ENCODE data around the gene ROR2. TPM values are rescaled to one million over a fixed set of nuclear protein-coding genes. Genes with fewer than 3 reads are reported as not detected.
"Not testable (repeated sequence)": the region's sequence is repeated elsewhere in the genome, so short reads cannot be mapped to it uniquely, and the experiment has no call there.

ROR2 gene
- polyA plus RNA-seq, 6 donors from 2014 or later: 0.05 TPM; not detected in 5

DNA sequence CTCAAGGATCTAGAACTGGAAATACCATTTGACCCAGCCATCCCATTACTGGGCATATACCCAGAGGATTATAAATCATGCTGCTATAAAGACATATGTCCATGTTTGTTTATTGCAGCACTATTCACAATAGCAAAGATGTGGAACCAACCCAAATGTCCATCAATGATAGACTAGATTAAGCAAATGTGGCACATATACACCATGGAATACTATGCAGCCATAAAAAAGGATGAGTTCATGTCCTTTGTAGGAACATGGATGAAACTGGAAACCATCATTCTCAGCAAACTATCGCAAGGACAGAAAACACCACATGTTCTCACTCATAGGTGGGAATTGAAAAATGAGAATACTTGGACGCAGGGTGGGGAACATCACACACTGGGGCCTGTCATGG is 336.0 kb downstream of the ROR2 start:
- not testable (repeated sequence) for DNase-seq; ATAC-seq (ENCODE audit: low read depth in 2 of 2); H3K4me3 Mint-ChIP-seq; H3K36me3 Mint-ChIP-seq; H3K4me1 Mint-ChIP-seq; H3K27ac Mint-ChIP-seq
- Mint-ChIP-seq H3K9me3 (peaks cover 4 to 10% (median 6%) of the 10 kb centered on the region in 7 donors), H3K27me3 (peaks cover 7 to 14% (median 11%) of the 10 kb centered on the region in 3 donors)

DNA sequence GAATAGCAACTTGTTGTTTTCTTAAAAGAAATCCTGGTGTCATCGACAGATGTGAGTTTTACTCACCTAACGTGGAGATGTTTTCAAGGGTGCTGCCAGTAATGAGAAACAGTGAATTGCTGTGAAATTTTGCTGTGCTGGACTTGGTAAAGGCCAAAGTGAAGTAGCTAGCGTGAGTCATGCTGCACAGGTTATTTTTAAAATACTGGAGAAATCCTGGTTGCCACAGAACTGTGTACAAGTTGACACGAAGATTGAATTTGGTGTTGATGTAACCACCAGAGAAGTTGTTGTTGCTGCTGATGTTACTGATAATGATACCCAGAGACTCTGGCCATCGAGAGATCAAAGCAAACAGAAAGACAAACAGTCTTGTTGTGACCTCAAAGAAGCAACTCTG is 338.4 kb downstream of the ROR2 start:
- Mint-ChIP-seq H3K9me3 (peaks cover 0 to 6% (median 0%) of the 10 kb centered on the region in 7 donors), H3K36me3 (no peaks in the 10 kb centered on the region), H3K4me1 (no peaks in the 10 kb centered on the region), H3K4me3 (no peak overlapping the region), H3K27ac (no peak overlapping the region), H3K27me3 (peaks cover 11 to 13% (median 12%) of the 10 kb centered on the region in 3 donors)
- ATAC-seq (ENCODE audit: low read depth in 2 of 2) (no peak), DNase-seq (no peak)

GRCh38 chr9:91606255-91606995 is 343.6 kb downstream of the ROR2 start:
- ATAC-seq (ENCODE audit: low read depth in 2 of 2): no peak
- no peak overlapping the region for H3K27ac Mint-ChIP-seq
- H3K36me3 Mint-ChIP-seq: no peaks in the 10 kb centered on the region
- no peaks in the 10 kb centered on the region for H3K4me1 Mint-ChIP-seq
- H3K9me3 Mint-ChIP-seq: peaks cover 0 to 2% (median 0%) of the 10 kb centered on the region in 7 donors
- H3K4me3 Mint-ChIP-seq: no peak overlapping the region
- H3K27me3 Mint-ChIP-seq: peaks cover 45 to 53% (median 49%) of the 10 kb centered on the region in 3 donors
- no peak for DNase-seq

GRCh38 chr9:91604451-91605179 is 345.4 kb downstream of the ROR2 start:
- H3K27me3 Mint-ChIP-seq: peaks cover 47 to 63% (median 60%) of the 10 kb centered on the region in 3 donors
- ATAC-seq (ENCODE audit: low read depth in 2 of 2): no peak
- H3K4me1 Mint-ChIP-seq: no peaks in the 10 kb centered on the region
- H3K9me3 Mint-ChIP-seq: peaks cover 0 to 2% (median 0%) of the 10 kb centered on the region in 7 donors
- no peak for DNase-seq
- H3K36me3 Mint-ChIP-seq: no peaks in the 10 kb centered on the region
- no peak overlapping the region for H3K4me3 Mint-ChIP-seq
- H3K27ac Mint-ChIP-seq: no peak overlapping the region

DNA sequence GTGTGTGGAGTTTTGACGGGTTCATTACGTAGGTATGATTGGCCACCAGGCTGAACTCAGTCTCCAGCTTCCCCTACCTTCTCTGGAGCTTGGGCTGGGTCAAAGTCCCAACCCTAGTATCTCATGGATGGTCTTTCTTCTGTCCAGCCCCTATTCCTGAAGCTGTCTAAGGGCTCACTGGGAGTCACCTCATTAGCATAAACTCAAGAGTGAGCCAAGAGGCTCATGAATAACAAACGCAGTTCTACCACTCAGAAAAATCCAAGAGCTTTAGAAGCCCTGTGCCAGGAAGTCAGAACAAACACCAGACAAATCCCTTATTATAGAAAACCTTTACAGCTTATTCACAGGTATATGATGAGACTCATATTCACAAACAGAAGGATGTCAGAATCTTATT is 346.1 kb downstream of the ROR2 start:
- H3K4me1 Mint-ChIP-seq: no peaks in the 10 kb centered on the region
- no peak overlapping the region for H3K27ac Mint-ChIP-seq
- peaks cover 47 to 63% (median 60%) of the 10 kb centered on the region in 3 donors for H3K27me3 Mint-ChIP-seq
- DNase-seq (no peak), ATAC-seq (ENCODE audit: low read depth in 2 of 2) (no peak)
- H3K9me3 Mint-ChIP-seq: peaks cover 0 to 2% (median 0%) of the 10 kb centered on the region in 7 donors
- no peak overlapping the region for H3K4me3 Mint-ChIP-seq
- no peaks in the 10 kb centered on the region for H3K36me3 Mint-ChIP-seq

DNA sequence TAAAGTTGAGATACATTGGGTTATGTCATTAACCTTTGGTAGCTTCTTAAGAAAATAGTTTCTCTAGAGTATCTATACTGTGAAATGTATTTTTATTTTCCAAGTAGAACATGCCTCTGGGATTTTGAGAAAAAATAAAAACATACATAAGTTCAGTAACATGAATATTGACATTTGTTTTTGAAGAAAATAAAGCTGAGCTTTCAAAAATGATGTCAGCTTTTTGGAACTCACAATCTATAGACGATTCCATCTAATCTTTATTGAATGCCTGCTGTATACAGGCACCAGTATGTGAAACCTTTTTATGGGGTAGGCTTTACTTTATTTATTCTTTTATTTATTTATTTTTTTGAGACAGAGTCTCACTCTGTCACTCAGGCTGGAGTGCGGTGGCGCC is 350.5 kb downstream of the ROR2 start:
- Mint-ChIP-seq H3K4me3 (no peak overlapping the region), H3K27me3 (peaks cover 34 to 44% (median 43%) of the 10 kb centered on the region in 3 donors), H3K9me3 (peaks cover 0 to 2% (median 0%) of the 10 kb centered on the region in 7 donors), H3K4me1 (no peaks in the 10 kb centered on the region), H3K36me3 (no peaks in the 10 kb centered on the region), H3K27ac (no peak overlapping the region)
- ATAC-seq (ENCODE audit: low read depth in 2 of 2) (no peak), DNase-seq (no peak)

- no peak for ATAC-seq (ENCODE audit: low read depth in 2 of 2)
- no peak for DNase-seq
- no peak overlapping the region for H3K4me3 Mint-ChIP-seq
- H3K4me1 Mint-ChIP-seq: no peaks in the 10 kb centered on the region
- no peak overlapping the region for H3K27ac Mint-ChIP-seq
- H3K36me3 Mint-ChIP-seq: no peaks in the 10 kb centered on the region
- H3K9me3 Mint-ChIP-seq: peaks cover 0 to 2% (median 0%) of the 10 kb centered on the region in 7 donors
- peaks cover 11 to 27% (median 17%) of the 10 kb centered on the region in 3 donors for H3K27me3 Mint-ChIP-seq
Measured at GRCh38 chr9:91591627-91592026, 358.4 kb downstream of the ROR2 start.

DNA sequence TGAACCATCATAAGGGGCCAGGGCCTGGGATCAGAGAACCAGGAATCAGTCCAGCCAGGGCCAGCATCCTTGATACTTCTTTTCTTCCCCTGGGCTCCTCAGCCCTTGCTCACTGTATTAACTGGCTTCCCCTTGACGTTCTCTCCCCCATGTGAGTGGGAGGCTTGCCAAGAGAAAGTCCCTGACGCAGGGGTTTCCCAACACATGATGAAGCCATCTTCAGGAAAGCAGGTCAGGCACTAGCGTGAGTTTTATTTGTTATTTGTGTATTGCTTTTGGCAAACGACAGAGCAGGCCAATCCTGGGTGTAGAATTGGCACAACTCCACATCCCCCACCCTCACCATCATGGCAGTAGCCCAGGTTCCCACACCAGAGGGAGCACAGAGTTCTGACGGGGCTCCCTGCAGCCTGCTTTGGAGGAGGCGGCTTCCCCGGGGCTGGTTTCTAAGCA is 360.9 kb downstream of the ROR2 start:
- ATAC-seq (ENCODE audit: low read depth in 2 of 2) (no peak), DNase-seq (no peak)
- H3K27ac Mint-ChIP-seq: no peak overlapping the region
- peaks cover 0 to 17% (median 12%) of the 10 kb centered on the region in 3 donors for H3K27me3 Mint-ChIP-seq
- H3K36me3 Mint-ChIP-seq: no peaks in the 10 kb centered on the region
- H3K4me3 Mint-ChIP-seq: no peak overlapping the region
- peaks cover 0 to 2% (median 0%) of the 10 kb centered on the region in 7 donors for H3K9me3 Mint-ChIP-seq
- H3K4me1 Mint-ChIP-seq: no peaks in the 10 kb centered on the region

- peaks cover 8 to 11% (median 8%) of the 10 kb centered on the region in 3 donors for H3K27me3 Mint-ChIP-seq
- ATAC-seq (ENCODE audit: low read depth in 2 of 2) (no peak), DNase-seq (no peak)
- no peaks in the 10 kb centered on the region for H3K4me1 Mint-ChIP-seq
- no peaks in the 10 kb centered on the region for H3K36me3 Mint-ChIP-seq
- H3K9me3 Mint-ChIP-seq: peaks cover 0 to 2% (median 0%) of the 10 kb centered on the region in 7 donors
- H3K27ac Mint-ChIP-seq: no peak overlapping the region
- no peak overlapping the region for H3K4me3 Mint-ChIP-seq
Measured at GRCh38 chr9:91586282-91586681, 363.7 kb downstream of the ROR2 start.

DNA sequence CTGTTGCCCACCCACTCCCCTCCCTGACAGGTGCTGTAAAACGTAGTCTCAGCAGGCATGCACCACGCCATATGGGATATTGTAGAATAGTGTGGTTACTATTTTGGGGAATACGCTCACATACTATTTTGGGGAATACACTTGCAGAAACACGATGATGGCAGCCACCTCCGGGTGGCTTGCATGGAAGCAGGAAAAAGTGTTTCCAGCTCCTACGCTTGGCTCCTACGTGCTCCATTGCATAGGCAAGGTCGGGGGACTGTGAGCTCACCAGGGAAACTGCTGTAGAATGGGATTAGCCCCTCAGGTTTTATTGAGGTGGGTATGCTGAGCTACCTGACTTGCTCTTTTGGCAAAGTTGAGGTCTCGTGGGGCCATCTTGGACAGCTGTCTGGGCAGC is 366.1 kb downstream of the ROR2 start:
- no peak for ATAC-seq (ENCODE audit: low read depth in 2 of 2)
- peaks cover 8 to 17% (median 14%) of the 10 kb centered on the region in 3 donors for H3K27me3 Mint-ChIP-seq
- H3K36me3 Mint-ChIP-seq: no peaks in the 10 kb centered on the region
- no peak for DNase-seq
- H3K4me1 Mint-ChIP-seq: no peaks in the 10 kb centered on the region
- H3K27ac Mint-ChIP-seq: no peak overlapping the region
- no peak overlapping the region for H3K4me3 Mint-ChIP-seq
- H3K9me3 Mint-ChIP-seq: peaks cover 0 to 2% (median 0%) of the 10 kb centered on the region in 7 donors

DNA sequence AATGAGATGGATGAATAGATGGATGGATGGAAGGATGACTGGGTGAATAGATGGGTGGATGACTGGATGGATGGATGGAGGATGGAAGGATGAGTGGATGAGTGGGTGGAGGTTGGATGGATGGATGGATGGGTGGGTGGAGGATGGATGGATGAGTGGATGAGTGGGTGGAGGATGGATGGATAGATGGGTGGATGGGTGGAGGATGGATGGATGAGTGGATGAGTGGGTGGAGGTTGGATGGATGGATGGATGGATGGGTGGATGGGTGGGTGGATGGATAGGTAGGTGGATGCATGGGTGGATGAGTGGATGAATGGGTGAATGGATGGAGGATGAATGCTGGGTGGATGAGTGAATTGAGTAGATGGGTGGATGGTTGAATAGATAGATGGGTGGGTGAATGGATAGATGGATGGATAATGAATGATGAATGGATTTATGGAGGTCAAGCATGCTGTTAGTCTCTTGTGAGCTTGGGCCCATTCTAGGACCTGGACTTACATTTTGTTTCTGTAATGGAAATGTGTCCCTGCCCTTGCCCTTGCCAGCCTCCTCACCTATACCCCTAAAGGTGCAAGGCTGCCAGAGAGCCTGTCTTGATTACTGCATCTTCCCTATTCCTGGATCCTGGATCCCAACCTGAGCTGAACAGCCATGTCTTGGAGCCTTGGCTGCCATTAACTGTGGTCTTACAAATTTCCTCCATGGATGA is 366.7 kb downstream of the ROR2 start:
- peak overlapping the region in 1 of 6 donors; percentile 24 for H3K27ac Mint-ChIP-seq
- peaks cover 8 to 17% (median 14%) of the 10 kb centered on the region in 3 donors for H3K27me3 Mint-ChIP-seq
- H3K4me1 Mint-ChIP-seq: no peaks in the 10 kb centered on the region
- H3K36me3 Mint-ChIP-seq: no peaks in the 10 kb centered on the region
- DNase-seq (no peak), ATAC-seq (ENCODE audit: low read depth in 2 of 2) (no peak)
- no peak overlapping the region for H3K4me3 Mint-ChIP-seq
- peaks cover 0 to 2% (median 0%) of the 10 kb centered on the region in 7 donors for H3K9me3 Mint-ChIP-seq

GRCh38 chr9:91582181-91582580 is 367.8 kb downstream of the ROR2 start:
- no peak overlapping the region for H3K27ac Mint-ChIP-seq
- DNase-seq: no peak
- ATAC-seq (ENCODE audit: low read depth in 2 of 2): no peak
- no peaks in the 10 kb centered on the region for H3K4me1 Mint-ChIP-seq
- H3K36me3 Mint-ChIP-seq: no peaks in the 10 kb centered on the region
- no peak overlapping the region for H3K4me3 Mint-ChIP-seq
- peaks cover 0 to 2% (median 0%) of the 10 kb centered on the region in 7 donors for H3K9me3 Mint-ChIP-seq
- H3K27me3 Mint-ChIP-seq: peaks cover 8 to 17% (median 14%) of the 10 kb centered on the region in 3 donors

GRCh38 chr9:91580136-91580535 is 369.9 kb downstream of the ROR2 start:
- H3K9me3 Mint-ChIP-seq: peaks cover 0 to 2% (median 0%) of the 10 kb centered on the region in 7 donors
- H3K4me1 Mint-ChIP-seq: no peaks in the 10 kb centered on the region
- peaks cover 8 to 21% (median 17%) of the 10 kb centered on the region in 3 donors for H3K27me3 Mint-ChIP-seq
- DNase-seq (no peak), ATAC-seq (ENCODE audit: low read depth in 2 of 2) (no peak)
- peak overlapping the region in 1 of 6 donors; percentile 67 for H3K27ac Mint-ChIP-seq
- H3K4me3 Mint-ChIP-seq: no peak overlapping the region
- no peaks in the 10 kb centered on the region for H3K36me3 Mint-ChIP-seq

All from naive B cell (primary cell).